CD1c-positive myeloid dendritic cell (primary cell): Measurements from ENCODE around the gene COL25A1.

Experiments
- DNase-seq: peaks from one replicate; pipeline ENCODE4 v3.0.0-alpha.2; 2016; ENCODE audit errors: extremely low spot score

Gene COL25A1

GRCh38 chr4:108868606-108869227 is 433.7 kb downstream of the COL25A1 start:
- no peak for DNase-seq

- DNase-seq, result no peak
Measured at GRCh38 chr4:108867476-108867875, 435.0 kb downstream of the COL25A1 start.

- DNase-seq, result no peak
Measured at GRCh38 chr4:108861334-108861733, 441.1 kb downstream of the COL25A1 start.

- no peak for DNase-seq
Measured at GRCh38 chr4:108854786-108855185, 447.7 kb downstream of the COL25A1 start.

- DNase-seq, result no peak
Measured at GRCh38 chr4:108852691-108853090, 449.8 kb downstream of the COL25A1 start.

GRCh38 chr4:108851366-108851765 is 451.1 kb downstream of the COL25A1 start:
- DNase-seq, result no peak

- DNase-seq, result no peak
Measured at GRCh38 chr4:108850219-108850649, 452.2 kb downstream of the COL25A1 start.

- no peak for DNase-seq
Measured at GRCh38 chr4:108849611-108850168, 452.8 kb downstream of the COL25A1 start.

- no peak for DNase-seq
Measured at GRCh38 chr4:108846568-108846967, 455.9 kb downstream of the COL25A1 start.

GRCh38 chr4:108840426-108840975 is 462.0 kb downstream of the COL25A1 start:
- no peak for DNase-seq

GRCh38 chr4:108839333-108839732 is 463.1 kb downstream of the COL25A1 start:
- DNase-seq, result no peak

GRCh38 chr4:108838451-108838850 is 464.0 kb downstream of the COL25A1 start:
- no peak for DNase-seq

- peak; percentile 3 for DNase-seq
Measured at GRCh38 chr4:108834835-108835384, 467.5 kb downstream of the COL25A1 start.

GRCh38 chr4:108834166-108834834 is 468.2 kb downstream of the COL25A1 start:
- no peak for DNase-seq

GRCh38 chr4:108833046-108833445 is 469.4 kb downstream of the COL25A1 start:
- DNase-seq, result no peak

GRCh38 chr4:108831886-108832285 is 470.6 kb downstream of the COL25A1 start:
- no peak for DNase-seq

GRCh38 chr4:108831291-108831690 is 471.2 kb downstream of the COL25A1 start:
- DNase-seq, result no peak

GRCh38 chr4:108830509-108831244 is 471.8 kb downstream of the COL25A1 start:
- no peak for DNase-seq

- DNase-seq, result no peak
Measured at GRCh38 chr4:108829966-108830492, 472.4 kb downstream of the COL25A1 start.

GRCh38 chr4:108828620-108829019 is 473.8 kb downstream of the COL25A1 start:
- no peak for DNase-seq

GRCh38 chr4:108825737-108826136 is 476.7 kb downstream of the COL25A1 start:
- DNase-seq, result no peak
